ENCODE results near the gene ARHGEF11. TPM values are rescaled to one million over a fixed set of nuclear protein-coding genes. Genes with fewer than 3 reads are reported as not detected.
"Not testable (repeated sequence)": the region's sequence is repeated elsewhere in the genome, so short reads cannot be mapped to it uniquely, and the experiment has no call there.

ARHGEF11 gene
- total RNA-seq, 2 donors from 2014 or later = 16.5 to 28.0 TPM

DNA sequence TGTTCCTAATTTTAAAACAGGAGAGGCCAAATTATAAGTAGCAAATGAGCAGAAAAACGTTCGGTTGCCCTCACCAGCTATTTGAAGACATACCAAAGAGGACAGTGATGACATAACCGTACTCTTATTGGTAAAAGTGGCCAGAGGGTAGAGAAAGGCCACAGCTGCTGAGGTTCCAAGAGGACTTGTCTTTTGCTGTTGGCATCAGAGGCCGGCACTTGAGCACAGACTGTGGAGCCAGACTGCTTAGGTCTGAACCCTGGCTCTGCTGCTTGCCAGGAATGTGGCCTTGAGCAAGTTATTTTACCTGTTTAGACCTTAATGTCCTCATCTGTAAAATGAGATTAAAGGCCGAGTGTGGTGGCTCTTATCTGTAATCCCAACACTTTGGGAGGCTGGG, 39.2 kb upstream of the ARHGEF11 start:
- Mint-ChIP-seq H3K27ac (no peak overlapping the region), H3K36me3 (ENCODE audit: low read depth) (peaks cover 2% of the 10 kb centered on the region), H3K27me3 (peaks cover 23% of the 10 kb centered on the region), H3K4me3 (no peak overlapping the region), H3K4me1 (no peaks in the 10 kb centered on the region)
- DNase-seq (no peak), ATAC-seq (no peak)
- no peaks in the 10 kb centered on the region for H3K9me3 ChIP-seq (ENCODE audit: control insufficient read depth, low read length, poor library complexity, severe bottlenecking)

DNA sequence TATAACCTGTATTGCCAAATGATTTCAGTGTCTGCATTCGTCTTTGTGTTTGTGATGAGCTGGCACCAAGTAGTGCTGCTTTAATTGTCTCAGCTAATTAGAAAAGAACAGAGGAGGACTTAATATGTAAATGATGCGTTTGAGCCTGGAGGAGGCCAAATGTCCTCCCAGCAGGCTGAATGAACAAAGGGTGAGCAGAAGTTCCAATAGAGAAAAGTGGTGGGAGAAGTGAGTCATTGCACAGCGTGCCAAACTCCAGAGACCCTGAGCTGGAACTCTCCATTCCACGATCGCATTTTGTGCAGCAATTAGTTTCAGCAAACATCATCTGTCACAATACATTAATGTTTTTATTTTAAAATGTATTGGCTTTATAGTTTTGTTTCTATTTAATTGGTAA, 36.2 kb upstream of the ARHGEF11 start:
- H3K27me3 Mint-ChIP-seq = peaks cover 47% of the 10 kb centered on the region
- no peak overlapping the region for H3K27ac Mint-ChIP-seq
- peaks cover 2% of the 10 kb centered on the region for H3K36me3 Mint-ChIP-seq (ENCODE audit: low read depth)
- H3K4me1 Mint-ChIP-seq = no peaks in the 10 kb centered on the region
- ATAC-seq (no peak), DNase-seq (no peak)
- no peaks in the 10 kb centered on the region for H3K9me3 ChIP-seq (ENCODE audit: control insufficient read depth, low read length, poor library complexity, severe bottlenecking)
- H3K4me3 Mint-ChIP-seq = no peak overlapping the region

DNA sequence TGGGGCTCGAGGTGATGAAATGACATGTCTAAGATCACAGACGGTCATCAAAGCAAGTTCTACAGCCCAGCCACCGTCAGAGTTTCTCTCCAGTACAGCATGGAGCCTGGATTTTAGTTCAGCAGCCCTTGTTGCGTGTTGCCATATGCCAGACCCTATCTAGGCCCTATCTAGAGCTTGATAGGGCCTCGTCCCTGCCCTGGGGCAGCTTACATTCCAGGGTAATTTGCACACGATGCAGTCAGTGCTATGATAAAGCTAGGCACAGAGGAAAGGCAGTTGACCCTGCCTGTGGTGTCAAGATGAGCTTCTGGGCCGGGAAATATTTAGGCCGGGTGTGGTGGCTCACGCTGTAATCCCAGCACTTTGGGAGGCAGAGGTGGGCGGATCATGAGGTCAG, 35.2 kb upstream of the ARHGEF11 start:
- Mint-ChIP-seq H3K4me1 (no peaks in the 10 kb centered on the region), H3K27ac (no peak overlapping the region), H3K4me3 (no peak overlapping the region), H3K36me3 (ENCODE audit: low read depth) (peaks cover 2% of the 10 kb centered on the region), H3K27me3 (peaks cover 50% of the 10 kb centered on the region)
- ATAC-seq (no peak), DNase-seq (no peak)
- no peaks in the 10 kb centered on the region for H3K9me3 ChIP-seq (ENCODE audit: control insufficient read depth, low read length, poor library complexity, severe bottlenecking)

DNA sequence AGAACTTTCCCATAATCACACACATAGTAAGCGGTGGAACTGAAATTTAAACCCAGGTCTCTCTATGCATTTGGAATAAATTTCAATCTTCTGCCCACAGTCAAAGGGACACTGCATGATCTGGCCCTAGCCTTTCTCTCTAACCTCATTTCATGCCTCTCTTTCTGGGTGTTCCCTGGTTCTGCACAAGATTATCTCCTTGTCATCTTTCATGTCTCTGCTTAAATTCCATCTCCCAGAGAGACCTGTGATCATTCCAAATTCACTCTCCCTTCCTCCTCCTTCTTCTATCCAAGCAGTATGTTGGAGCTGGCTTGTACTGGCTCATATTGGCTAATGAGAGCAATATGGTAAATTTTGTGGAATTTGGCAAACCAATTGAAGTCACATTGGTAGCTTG, 31.9 kb upstream of the ARHGEF11 start:
- H3K36me3 Mint-ChIP-seq (ENCODE audit: low read depth) = peaks cover 6% of the 10 kb centered on the region

DNA sequence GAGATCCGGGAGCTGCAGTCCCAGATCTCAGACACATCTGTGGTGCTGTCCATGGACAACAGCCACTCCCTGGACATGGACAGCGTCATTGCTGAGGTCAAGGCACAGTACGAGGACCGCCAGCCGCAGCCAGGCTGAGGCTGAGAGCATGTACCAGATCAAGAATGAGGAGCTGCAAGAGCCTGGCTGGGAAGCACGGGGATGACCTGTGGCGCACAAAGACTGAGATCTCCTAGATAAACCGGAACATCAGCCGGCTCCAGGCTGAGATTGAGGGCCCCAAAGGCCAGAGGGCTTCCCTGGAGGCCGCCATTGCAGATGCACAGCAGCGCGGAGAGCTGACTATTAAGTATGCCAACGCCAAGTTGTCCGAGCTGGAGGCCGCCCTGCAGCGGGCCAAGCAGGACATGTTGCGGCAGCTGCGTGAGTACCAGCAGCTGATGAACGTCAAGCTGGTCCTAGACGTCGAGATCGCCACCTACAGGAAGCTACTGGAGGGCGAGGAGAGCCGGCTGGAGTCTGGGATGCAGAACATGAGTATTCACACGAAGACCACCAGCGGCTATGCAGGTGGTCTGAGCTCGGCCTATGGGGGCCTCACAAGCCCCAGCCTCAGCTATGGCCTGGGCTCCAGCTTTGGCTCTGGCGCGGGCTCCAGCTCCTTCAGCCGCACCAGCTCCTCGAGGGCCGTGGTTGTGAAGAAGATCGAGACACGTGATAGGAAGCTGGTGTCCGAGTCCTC, 28.6 kb upstream of the ARHGEF11 start:
- no peak for DNase-seq
- Mint-ChIP-seq H3K4me3 (peak overlapping the region; percentile 53), H3K36me3 (ENCODE audit: low read depth) (peaks cover 6% of the 10 kb centered on the region), H3K27ac (no peak overlapping the region), H3K4me1 (peaks cover 7% of the 10 kb centered on the region), H3K27me3 (peaks cover 43% of the 10 kb centered on the region)
- no peaks in the 10 kb centered on the region for H3K9me3 ChIP-seq (ENCODE audit: control insufficient read depth, low read length, poor library complexity, severe bottlenecking)
- no peak for ATAC-seq

More for the DNA sequence above, 31.9 kb upstream of the ARHGEF11 start:
- DNase-seq (no peak), ATAC-seq (no peak)
- Mint-ChIP-seq H3K27ac (no peak overlapping the region), H3K4me1 (peaks cover 7% of the 10 kb centered on the region), H3K27me3 (peaks cover 55% of the 10 kb centered on the region), H3K4me3 (no peak overlapping the region)
- no peaks in the 10 kb centered on the region for H3K9me3 ChIP-seq (ENCODE audit: control insufficient read depth, low read length, poor library complexity, severe bottlenecking)

DNA sequence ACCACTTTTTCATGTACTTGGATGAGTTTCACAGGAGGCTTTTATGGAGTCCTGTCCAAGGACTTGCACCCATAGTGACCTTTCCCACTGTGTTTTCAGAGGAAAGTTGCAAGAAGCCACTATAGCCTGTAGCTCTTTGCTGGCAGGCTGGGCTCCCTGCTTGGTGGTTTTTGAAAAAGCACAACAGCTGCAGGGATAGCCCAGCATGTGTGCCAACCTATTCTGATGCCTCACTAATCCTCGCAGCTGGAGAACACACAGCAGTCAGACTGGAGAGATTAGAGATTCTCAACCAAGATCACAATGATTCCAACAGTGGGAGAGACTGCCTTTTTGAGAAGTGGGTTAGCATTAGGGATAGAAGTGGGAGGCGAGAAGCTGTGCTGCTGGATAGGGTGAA, 24.1 kb upstream of the ARHGEF11 start:
- peaks cover 6% of the 10 kb centered on the region for H3K36me3 Mint-ChIP-seq (ENCODE audit: low read depth)
- ATAC-seq (no peak), DNase-seq (no peak)
- H3K9me3 ChIP-seq (ENCODE audit: control insufficient read depth, low read length, poor library complexity, severe bottlenecking) = no peaks in the 10 kb centered on the region
- H3K4me3 Mint-ChIP-seq = no peak overlapping the region
- H3K27me3 Mint-ChIP-seq = peaks cover 44% of the 10 kb centered on the region
- no peak overlapping the region for H3K27ac Mint-ChIP-seq
- H3K4me1 Mint-ChIP-seq = peaks cover 9% of the 10 kb centered on the region

DNA sequence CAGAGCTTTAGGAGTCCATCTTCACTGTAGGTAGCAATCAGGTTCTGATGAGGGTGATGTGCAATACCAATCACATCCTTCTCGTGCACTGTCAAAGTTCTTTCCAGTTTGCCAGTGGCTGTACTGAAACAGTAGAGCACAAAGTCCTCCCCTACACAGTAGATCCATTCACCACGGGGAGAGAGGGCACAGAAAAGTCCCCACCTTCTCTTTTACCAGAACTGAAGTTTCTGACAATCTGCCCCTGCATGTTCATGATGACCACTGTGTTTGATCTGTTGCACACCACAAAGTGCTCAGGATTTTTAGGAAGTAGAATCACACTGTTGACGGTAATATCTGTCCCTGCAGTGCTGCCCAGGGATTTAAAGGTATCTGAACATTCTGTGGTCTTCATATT, 13.7 kb upstream of the ARHGEF11 start:
- H3K9me3 ChIP-seq (ENCODE audit: control insufficient read depth, low read length, poor library complexity, severe bottlenecking); H3K4me3 Mint-ChIP-seq; H3K36me3 Mint-ChIP-seq (ENCODE audit: low read depth); H3K4me1 Mint-ChIP-seq; ATAC-seq; DNase-seq; H3K27ac Mint-ChIP-seq: not testable (repeated sequence)
- H3K27me3 Mint-ChIP-seq = peaks cover 21% of the 10 kb centered on the region

DNA sequence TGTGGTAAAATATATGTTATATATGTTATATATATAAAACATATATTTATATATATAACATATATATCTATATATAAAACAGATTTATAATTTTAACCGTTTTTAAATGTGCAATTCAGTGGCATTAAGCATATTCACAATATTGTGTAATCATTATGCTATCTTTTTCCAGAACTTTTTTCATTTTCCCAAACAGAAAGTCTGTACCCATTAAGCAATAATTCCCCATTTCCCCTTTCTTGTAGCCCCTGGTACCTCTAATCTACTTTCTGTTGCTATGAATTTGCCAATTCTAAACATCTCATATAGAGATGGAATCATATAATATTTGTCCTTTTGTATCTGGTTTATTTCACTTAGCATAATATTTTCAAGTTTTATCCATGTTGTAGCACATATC, 10.7 kb upstream of the ARHGEF11 start:
- ATAC-seq = no peak
- H3K27me3 Mint-ChIP-seq = peaks cover 29% of the 10 kb centered on the region
- peaks cover 3% of the 10 kb centered on the region for H3K9me3 ChIP-seq (ENCODE audit: control insufficient read depth, low read length, poor library complexity, severe bottlenecking)
- no peak overlapping the region for H3K27ac Mint-ChIP-seq
- H3K4me3 Mint-ChIP-seq = no peak overlapping the region
- peaks cover 4% of the 10 kb centered on the region for H3K36me3 Mint-ChIP-seq (ENCODE audit: low read depth)
- H3K4me1 Mint-ChIP-seq = no peaks in the 10 kb centered on the region
- no peak for DNase-seq

DNA sequence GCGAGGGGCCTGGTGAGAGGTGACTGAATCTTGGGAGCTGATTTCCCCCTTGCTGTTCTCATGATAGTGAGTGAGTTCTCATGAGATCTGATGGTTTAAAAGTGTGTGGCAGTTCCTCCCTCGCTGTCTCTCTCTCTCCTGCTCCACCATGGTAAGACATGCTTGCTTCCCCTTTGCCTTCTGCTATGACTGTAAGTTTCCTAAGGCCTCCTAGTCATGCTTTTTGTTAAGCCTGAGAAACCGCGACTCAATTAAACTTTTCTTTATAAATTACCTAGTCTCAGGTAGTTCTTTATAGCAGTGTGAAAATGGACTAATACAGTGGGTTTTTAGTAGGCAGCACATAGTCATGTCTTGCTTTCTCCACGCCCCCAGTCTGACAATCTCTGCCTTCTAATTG, 10.2 kb upstream of the ARHGEF11 start:
- H3K27me3 Mint-ChIP-seq = peaks cover 34% of the 10 kb centered on the region
- not testable (repeated sequence) for ATAC-seq

DNA sequence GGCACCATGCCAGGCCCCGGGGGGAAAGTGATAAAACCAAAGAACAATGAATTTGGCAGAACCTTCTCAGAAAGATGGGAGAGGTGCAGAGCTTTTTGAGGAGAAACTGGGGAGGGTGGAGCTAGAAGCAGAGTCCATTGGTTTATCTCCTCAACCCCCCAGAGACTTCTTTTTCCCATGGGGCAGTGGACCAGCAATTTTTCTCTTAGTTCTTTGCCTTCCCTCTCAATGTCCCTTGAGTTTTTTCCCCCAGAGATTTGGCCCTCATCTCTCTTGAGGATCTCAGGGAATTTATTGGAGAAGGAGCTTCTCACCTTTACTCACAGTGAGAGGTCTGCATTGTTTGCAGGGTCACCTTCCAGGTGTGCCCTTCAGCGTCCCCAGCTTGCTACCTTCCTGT, 5.3 kb upstream of the ARHGEF11 start:
- peaks cover 4% of the 10 kb centered on the region for H3K4me1 Mint-ChIP-seq
- ATAC-seq (no peak), DNase-seq (no peak)
- peaks cover 63% of the 10 kb centered on the region for H3K27me3 Mint-ChIP-seq
- H3K27ac Mint-ChIP-seq = no peak overlapping the region
- H3K9me3 ChIP-seq (ENCODE audit: control insufficient read depth, low read length, poor library complexity, severe bottlenecking) = peaks cover 3% of the 10 kb centered on the region
- H3K36me3 Mint-ChIP-seq (ENCODE audit: low read depth) = peaks cover 5% of the 10 kb centered on the region
- no peak overlapping the region for H3K4me3 Mint-ChIP-seq

More for the DNA sequence above, 10.2 kb upstream of the ARHGEF11 start:
- not testable (repeated sequence) for H3K27ac Mint-ChIP-seq; H3K4me3 Mint-ChIP-seq; H3K9me3 ChIP-seq (ENCODE audit: control insufficient read depth, low read length, poor library complexity, severe bottlenecking); H3K36me3 Mint-ChIP-seq (ENCODE audit: low read depth); H3K4me1 Mint-ChIP-seq; DNase-seq

DNA sequence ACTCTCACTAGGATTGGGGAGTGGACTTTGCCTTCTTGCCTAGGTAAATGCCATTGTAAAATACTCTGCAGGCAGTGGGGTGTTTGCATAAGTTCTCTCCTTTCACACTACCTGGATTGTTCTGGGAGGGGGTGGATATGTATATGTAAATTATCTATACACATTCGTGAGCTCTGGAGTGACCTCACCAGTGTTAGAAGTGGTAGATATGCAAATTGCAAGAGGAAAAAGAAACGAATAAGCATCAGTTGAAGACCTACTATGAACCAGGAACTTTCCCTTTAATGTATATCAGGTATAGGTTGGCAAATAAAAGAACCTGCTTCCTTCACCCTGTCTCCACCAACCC, 1.5 kb upstream of the ARHGEF11 start:
- H3K4me3 Mint-ChIP-seq = peak overlapping the region; percentile 25
- DNase-seq (no peak), ATAC-seq (no peak)
- no peak overlapping the region for H3K27ac Mint-ChIP-seq
- H3K4me1 Mint-ChIP-seq = peaks cover 15% of the 10 kb centered on the region
- peaks cover 3% of the 10 kb centered on the region for H3K36me3 Mint-ChIP-seq (ENCODE audit: low read depth)
- peaks cover 3% of the 10 kb centered on the region for H3K9me3 ChIP-seq (ENCODE audit: control insufficient read depth, low read length, poor library complexity, severe bottlenecking)
- peaks cover 70% of the 10 kb centered on the region for H3K27me3 Mint-ChIP-seq

DNA sequence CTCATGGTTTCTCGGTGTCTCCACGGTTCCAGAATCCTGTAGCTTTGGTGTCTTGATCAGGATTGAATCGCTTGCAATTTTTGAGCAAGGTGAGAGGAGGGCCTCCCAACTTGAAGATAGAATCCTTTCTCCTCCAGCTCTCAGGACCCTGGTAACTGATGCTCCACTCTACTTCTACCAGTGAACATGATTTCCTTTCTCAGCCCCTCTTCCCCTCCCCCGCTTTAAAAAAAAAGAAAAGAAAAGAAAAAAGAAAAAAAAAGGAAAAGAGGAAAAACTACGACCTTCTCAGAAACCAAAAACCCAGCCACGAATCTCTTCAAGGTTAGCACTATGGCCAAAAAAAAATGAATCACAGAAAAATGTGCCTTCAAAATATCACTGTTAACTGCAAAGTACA, 1.2 kb downstream of the ARHGEF11 start:
- Mint-ChIP-seq H3K27me3 (peaks cover 64% of the 10 kb centered on the region), H3K4me1 (peaks cover 15% of the 10 kb centered on the region), H3K27ac (no peak overlapping the region), H3K4me3 (peak overlapping the region; percentile 41), H3K36me3 (ENCODE audit: low read depth) (peaks cover 3% of the 10 kb centered on the region)
- DNase-seq (no peak), ATAC-seq (no peak)
- H3K9me3 ChIP-seq (ENCODE audit: control insufficient read depth, low read length, poor library complexity, severe bottlenecking) = no peaks in the 10 kb centered on the region

DNA sequence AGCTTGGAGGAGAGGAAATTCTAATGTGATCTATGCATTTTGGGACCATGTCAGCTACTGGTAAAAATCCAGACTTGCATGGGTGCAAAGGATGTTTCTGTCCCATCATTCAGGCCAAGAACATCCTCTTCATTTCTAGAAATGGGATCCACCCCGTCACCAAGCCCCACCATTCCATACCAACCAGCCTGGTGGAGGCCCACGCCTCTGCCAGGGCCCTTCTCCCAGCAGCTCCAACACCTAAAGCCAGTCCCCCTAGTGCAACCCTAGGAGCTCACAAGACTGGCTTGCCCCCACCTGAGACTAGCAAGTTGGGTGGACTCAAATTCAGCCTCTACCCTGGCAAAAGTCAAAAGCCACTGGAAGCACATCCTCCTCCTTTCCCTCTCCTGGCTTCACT, 1.9 kb downstream of the ARHGEF11 start:
- Mint-ChIP-seq H3K4me3 (no peak overlapping the region), H3K27me3 (peaks cover 67% of the 10 kb centered on the region), H3K36me3 (ENCODE audit: low read depth) (peaks cover 3% of the 10 kb centered on the region), H3K27ac (no peak overlapping the region), H3K4me1 (peaks cover 15% of the 10 kb centered on the region)
- ATAC-seq (no peak), DNase-seq (no peak)
- no peaks in the 10 kb centered on the region for H3K9me3 ChIP-seq (ENCODE audit: control insufficient read depth, low read length, poor library complexity, severe bottlenecking)

DNA sequence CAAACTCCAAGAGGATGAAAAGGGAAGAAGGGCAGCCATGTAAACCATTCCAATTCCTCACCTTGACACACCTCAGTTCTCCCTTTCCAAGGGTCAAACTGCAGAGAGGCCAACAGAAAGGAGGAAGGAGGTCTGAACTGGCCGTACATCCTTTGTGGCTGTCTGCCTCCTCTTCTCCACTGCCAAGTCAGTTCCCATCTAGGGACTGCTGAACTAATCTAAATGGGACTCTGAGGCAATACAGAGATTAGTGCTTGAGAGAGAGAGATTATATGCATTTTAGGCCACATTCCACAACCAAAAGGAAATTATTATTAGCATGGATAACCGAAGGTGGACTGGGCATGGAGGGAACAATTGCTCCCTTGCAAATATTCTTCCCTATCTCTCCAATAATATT, 2.7 kb downstream of the ARHGEF11 start:
- H3K9me3 ChIP-seq (ENCODE audit: control insufficient read depth, low read length, poor library complexity, severe bottlenecking) = no peaks in the 10 kb centered on the region
- Mint-ChIP-seq H3K27ac (no peak overlapping the region), H3K27me3 (peaks cover 67% of the 10 kb centered on the region), H3K36me3 (ENCODE audit: low read depth) (peaks cover 3% of the 10 kb centered on the region), H3K4me1 (peaks cover 15% of the 10 kb centered on the region), H3K4me3 (no peak overlapping the region)
- ATAC-seq (no peak), DNase-seq (no peak)
